ENCODE measurements around the gene NXN.
A peak's percentile ranks its signal among the peaks of the same experiment; 100 is the strongest.

NXN gene

GRCh38 chr17:760371-760770 lies 219.2 kb downstream of the NXN start:
- TF ChIP-seq, protein P1, sequence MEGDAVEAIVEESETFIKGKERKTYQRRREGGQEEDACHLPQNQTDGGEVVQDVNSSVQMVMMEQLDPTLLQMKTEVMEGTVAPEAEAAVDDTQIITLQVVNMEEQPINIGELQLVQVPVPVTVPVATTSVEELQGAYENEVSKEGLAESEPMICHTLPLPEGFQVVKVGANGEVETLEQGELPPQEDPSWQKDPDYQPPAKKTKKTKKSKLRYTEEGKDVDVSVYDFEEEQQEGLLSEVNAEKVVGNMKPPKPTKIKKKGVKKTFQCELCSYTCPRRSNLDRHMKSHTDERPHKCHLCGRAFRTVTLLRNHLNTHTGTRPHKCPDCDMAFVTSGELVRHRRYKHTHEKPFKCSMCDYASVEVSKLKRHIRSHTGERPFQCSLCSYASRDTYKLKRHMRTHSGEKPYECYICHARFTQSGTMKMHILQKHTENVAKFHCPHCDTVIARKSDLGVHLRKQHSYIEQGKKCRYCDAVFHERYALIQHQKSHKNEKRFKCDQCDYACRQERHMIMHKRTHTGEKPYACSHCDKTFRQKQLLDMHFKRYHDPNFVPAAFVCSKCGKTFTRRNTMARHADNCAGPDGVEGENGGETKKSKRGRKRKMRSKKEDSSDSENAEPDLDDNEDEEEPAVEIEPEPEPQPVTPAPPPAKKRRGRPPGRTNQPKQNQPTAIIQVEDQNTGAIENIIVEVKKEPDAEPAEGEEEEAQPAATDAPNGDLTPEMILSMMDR (IDR thresholded peaks at IDR 0.05) = no peak

DNA sequence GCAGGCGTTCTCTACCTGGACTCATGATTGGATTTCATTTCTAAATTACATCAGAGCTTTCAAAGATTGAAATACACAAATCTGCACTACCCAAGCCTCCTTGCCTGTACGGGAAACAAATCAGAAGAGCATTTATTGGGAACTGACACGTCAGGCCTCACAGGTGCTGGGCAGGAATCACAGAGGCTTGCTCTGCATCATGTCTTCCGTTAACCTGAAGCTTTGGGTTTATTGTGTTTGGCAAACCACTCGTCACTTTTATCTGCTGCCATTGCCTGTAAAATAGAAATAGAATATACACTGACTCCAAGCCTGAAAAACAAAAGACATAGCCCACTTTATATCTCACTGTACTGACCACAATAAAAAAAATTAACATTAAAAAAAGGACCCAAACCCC lies 219.6 kb downstream of the NXN start:
- TF ChIP-seq, protein P1 (IDR thresholded peaks at IDR 0.05) = no peak

GRCh38 chr17:753418-753817 lies 226.2 kb downstream of the NXN start:
- TF ChIP-seq, protein P1 (IDR thresholded peaks at IDR 0.05) = no peak

DNA sequence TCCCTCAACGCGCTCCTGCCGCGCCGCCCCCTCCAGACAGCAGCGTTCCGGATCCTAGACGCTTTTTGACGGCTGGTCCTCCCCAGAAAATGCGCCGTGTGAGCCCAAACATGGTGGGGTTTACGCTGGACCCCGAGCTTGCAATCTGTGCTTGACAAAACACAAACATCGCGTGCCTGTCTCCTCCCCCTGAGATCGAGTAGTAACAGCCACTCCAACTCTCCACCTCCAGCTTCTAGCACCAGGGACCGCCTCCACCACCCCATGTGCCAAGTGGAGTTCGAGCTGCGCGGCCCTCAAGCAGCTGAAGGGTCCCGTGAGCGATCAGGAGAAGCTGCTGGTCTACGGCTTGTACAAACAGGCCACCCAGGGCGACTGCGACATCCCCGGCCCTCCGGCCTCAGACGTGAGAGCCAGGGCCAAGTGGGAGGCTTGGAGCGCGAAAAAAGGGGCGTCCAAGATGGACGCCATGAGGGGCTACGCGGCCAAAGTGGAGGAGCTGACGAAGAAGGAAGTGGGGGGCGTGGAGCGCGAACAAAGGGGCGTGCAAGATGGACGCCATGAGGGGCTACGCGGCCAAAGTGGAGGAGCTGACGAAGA lies 226.9 kb downstream of the NXN start:
- TF ChIP-seq, protein P1 (IDR thresholded peaks at IDR 0.05) = no peak

DNA sequence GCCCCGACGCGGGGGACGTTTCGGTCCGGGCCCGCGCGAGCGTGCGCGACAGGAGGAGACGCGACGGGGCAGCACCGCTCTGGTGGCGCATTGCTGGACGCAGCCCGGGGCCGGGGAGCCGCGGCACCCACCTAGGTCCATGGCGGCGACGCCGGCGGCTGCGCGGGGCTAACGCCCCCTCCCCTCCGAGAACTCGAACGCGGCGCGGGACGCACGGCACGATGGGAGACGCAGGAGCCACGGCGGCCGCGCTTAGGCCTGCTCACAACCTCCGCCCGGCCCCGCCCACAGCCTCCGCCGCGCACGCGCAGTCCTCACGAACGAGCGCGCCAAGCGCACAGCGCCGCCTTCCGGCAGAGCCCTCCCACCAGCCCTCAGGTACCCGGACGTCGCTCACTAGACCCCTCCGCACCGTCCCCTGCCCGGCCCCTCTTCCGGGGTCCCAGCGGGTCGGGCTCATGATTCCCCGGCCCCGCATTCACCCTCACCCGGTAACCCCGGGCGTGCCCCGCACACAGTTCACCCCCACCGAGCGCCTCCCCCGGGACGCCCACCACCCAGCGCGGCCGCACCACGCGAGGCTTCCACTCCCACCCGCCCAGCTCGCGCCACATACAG lies 227.5 kb downstream of the NXN start, which contains the start of gene GEMIN4:
Gene GEMIN4 (minus strand): TSS at position 263 of the 618 bp plus-strand sequence. CDS start 122 bp downstream, at position 141.
- TF ChIP-seq, protein P1 (IDR thresholded peaks at IDR 0.05) = peak; percentile 88

GRCh38 chr17:751269-752001 lies 228.1 kb downstream of the NXN start:
- TF ChIP-seq, protein P1 (IDR thresholded peaks at IDR 0.05) = no peak

- TF ChIP-seq, protein P1 (IDR thresholded peaks at IDR 0.05) = no peak
Measured at GRCh38 chr17:750431-751037, 229.0 kb downstream of the NXN start.

Measured in LNCAP (cell line).